DLD1 (cell line): ENCODE data around the gene IGFLR1.
"Not testable (repeated sequence)": the region's sequence is repeated elsewhere in the genome, so short reads cannot be mapped to it uniquely, and the experiment has no call there.

Experiments
- in situ Hi-C: cut with HindIII; loops from 2 replicates; pipeline ENCODE4 v1.10.0; 2017; ENCODE audit warnings: low sequenced_read_pairs

Gene IGFLR1

DNA sequence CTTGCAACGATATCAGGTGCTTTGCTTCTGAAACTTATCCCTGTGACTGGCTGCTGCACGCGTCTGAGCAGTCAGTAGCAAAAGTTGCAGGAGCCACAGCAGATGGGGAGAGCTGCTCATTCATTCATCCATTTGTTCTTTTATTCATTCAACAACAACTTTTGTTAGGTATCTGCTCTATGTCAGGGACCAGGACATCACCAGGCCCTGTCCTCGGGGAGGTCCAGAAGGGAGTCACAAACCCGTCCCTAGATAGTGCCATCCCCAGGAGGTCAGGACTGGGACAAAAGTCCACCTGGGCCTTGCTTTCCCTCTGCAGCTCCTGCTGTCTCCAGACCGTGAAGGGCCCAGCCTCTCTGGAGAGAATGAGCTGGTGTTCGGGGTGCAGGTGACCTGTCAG, 35.7 kb upstream of the IGFLR1 start:
- in situ Hi-C loops: no loop called here

DNA sequence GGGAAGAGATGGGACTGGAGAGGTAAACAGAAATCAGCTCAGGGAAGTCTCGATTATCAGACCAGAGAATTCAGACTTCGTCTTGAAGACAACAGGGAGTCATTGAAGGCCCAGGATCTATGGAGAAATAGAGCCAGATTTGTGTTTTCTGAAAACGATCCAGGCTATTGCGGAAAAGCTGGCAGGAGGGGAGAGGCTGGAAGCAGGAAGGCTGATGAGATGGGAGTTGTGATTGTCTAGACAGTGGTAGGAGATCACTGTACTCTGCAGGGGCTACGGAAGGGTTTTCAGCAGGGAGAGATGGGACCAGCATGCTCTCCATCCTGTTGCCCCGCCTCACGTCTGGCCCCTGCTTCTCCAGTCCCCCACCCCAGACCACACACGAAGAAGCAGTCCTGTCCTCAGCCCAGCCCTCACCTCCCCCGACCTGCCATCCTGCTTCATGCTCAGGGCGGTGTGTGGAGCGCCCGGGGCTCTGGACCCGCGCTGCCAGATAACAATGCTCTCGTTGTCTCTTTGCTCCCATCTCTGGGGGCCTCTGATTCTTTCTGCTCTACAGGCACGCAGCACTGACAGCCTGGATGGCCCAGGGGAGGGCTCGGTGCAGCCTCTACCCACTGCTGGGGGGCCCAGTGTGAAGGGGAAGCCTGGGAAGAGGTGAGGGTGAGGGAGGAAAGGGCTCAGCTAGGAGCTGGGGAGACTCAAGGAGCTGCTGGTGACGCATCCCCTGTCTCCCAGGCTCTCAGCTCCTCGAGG, 35.0 kb upstream of the IGFLR1 start:
- in situ Hi-C loops: no loop called here

DNA sequence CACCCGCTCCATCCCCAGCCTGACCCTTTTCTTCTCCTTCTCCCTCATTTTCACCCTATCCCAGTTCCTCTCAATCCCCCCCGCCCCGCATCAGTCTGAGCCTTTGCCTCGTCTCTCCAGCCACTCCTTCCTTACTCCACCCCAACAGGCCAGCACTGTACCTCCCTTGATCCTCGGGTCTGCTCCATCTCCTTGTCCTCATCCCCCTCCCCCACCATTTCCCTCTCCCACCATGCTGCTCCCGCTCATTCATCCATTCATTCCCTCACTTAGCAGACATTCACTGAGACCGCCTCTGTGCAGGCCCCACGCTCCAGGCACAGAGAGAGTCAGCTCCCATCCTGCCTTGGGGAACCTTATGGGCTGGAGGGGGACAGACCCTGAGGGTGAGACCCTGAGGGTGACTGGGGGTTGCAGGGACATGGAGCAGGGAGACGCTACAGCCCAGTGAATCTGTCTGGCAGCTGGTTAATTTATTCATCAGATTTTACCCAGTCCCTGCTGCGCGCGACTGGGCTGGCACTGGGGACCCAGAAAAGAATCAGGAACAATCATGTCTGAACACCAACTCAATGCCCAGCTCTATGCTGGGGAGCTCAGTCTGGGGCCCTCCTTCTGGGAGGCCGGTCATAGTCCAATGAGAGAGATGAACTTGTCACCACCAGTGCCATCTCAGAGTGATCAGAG, 34.0 kb upstream of the IGFLR1 start:
- in situ Hi-C loops: no loop called here

DNA sequence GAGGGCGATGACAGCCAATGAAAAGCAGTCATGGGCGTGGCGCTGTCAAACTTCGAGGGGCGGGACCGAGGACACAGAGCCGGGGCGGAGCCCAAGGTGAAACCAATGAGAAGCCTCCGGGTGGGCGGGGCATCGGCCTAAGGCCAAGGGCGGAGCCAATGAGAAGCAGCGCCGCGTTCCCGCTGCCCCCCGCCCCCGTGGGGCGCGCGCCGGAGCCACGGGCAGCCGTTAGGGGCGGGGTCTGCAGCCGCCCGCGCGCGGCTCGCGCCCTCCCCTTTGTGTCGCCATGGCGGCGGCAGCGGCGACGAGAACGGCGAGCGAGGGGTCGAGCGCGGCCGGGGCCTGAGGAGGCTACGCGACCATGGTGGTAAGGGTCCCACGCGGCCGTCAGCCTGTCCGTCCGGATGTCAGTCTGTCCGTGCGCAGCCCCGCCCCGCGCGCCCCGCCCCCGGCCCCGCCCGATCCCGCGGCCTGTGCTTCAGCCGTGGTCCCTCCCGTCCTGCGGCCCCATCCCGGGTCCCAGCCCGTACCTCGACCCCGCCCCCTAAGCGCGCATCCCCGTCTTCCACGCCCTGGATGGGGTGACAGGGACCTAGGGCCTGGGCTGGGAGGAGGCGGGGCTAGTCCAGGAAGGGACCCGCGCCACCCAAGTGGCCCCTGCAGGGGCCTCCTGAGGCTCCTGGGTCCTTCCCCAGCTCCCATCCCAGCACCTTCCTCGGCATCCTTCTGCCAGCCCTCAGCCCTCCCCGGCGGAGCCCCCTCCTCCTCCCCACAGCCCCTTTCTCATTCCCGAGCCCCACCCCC, 33.2 kb upstream of the IGFLR1 start, which contains the start of gene ARHGAP33:
Gene ARHGAP33 (plus strand): TSS at position 267 of the 804 bp plus-strand sequence. CDS start 95 bp downstream, at position 362.
- in situ Hi-C loops: no loop called here

DNA sequence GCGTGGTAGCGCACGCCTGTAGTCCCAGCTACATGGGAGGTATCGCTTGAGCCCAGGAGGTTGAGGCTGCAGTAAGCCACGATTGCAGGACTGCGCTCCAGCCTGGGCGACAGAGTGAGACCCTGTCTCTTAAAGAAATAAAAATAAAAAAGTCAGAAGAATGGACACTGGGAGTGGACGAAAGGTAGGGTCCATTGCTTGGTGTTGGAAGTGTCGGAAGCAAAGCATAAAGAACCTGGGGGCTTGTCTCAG, 32.7 kb upstream of the IGFLR1 start:
- in situ Hi-C loops: no loop called here

DNA sequence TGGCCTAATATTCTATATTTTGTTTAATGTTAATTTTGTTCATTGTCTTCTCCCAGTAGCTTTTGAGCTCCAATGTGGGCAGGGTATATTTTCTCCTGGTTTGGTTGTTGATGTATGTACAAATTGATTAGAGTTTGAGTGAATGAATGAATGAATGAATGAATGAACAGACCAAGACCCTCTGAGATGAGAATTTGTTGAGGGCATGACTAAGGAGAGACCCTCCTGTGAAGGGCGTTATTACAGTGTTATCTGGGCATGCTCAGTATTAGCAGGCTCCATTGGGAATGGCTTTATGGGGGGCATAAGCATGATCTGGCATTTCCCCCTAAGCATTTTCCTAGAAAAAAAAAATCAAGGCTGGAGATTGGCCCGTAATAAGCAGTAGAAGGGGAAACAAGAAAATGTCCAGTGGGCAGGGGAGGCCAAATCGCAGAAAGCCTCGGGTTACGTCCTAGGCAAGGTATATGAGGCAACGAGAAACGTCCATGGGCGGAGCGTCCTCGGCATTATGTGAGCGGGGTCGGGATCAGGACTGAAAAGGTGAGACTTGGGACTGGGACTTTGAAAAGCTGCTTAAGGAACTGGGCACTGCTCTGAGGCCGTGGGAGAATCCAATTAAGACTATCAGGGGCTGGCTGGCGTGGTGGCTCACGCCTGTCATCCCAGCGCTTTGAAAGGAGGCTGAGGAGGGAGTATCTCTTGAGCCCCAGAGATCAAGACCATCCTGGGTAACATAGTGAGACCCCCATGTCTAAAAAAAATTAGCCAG, 32.2 kb upstream of the IGFLR1 start:
- in situ Hi-C loops: no loop called here

DNA sequence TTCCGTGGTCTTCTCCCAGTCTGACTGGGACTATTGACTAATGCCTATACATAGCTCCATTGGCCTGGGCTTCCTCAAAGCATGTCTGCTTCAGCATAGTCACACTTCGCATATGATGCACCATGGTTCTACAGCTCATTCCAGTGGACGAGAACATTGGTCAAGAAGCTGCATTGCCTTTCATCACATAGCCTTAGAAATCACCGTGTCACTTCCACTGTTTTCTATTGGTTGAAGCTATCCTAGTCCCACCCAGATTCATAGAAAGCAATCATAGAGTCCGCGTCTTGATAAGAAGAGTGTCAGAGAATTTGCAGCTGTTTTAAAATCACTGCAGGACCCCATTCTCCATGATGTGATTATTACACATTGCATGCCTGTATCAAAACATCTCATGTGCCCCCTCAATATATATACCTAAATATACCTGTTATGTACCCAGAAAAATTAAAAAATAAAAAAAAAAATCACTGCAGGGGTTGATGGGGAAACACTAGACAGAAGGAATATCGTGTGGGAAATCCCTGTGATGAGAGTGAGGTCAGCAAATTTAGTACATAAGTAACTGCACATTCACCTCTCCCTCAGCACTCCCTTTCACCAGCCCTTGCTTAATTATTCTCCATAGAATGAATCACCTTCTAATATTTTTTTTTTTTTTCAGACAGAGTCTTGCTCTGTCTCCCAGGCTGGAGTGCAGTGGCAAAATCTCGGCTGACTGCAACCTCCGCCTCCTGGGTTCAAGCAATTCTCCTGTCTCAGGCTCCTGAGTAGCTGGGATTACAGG, 31.0 kb upstream of the IGFLR1 start:
- in situ Hi-C loops: no loop called here

DNA sequence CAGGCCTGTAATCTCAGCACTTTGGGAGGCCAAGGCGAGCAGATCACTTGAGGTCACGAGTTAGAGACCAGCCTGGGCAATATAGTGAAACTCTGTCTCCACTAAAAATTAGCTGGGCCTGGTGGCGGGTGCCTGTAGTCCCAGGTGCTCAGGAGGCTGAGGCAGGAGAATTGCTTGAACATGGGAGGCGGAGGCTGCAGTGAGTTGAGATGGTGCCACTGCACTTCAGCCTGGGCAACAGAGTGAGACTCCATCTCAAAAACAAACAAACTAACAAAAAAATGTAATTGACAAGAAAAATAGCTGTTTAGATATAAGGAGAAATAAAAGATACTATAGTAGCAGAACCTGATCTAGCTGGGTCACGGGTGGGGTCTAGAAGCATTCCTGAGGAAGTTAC, 30.1 kb upstream of the IGFLR1 start:
- in situ Hi-C loops: not testable (repeated sequence)

DNA sequence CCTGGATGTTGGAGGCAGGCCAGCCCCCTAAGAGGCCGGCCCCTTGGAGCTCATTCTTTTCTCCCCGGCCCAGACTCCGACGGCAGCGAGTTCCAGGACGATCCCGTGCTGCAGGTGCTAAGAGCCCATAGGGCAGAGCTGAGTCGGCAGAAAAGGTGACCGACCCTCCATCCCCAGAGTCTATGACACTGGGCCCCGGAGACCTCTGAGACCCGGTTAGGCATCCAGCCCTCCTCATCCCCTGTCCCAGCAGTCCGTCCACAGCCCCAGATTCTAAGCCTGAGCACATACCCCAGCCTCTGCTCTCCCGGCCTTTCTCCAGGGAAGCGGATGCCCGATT, 25.8 kb upstream of the IGFLR1 start:
- in situ Hi-C loops: no loop called here

DNA sequence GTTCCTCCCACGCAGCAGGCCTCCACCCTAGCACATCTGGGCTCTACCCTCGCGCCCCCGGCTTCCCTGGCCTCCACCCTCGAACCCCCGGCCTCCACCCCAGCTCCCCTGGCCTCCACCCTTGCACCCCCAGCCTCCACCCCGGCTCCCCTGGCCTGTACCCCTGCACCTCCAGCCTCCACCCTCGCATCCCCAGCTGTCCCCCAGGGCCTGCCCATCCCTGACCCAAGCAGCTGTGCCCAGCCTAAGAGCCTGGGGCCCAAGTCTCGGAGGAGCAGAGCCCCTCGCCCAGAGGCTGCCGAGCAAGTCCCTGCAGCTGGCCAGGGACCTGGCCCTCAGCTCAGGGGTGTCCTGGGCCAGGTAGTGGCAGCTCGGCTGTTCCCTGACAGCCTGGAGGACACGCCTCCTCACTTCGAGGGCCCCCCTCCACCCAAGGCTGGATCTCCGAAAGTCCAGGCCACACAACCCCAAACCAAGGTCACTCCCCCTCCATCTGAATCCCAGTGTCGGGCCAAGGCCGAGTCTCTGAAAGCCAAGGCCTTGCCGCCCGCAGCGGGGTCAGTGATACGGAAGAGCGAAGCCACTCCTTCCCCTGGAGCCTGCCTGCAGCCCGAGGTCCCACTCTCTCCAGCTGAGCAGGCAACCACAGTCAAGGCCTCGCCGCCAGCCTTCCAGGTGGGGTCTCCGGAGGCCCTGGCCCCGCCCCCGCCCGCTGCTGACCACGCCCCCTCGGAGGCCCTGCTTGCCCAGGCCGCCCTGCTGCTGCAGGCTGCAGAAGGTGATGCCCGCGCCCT, 25.2 kb upstream of the IGFLR1 start:
- in situ Hi-C loops: no loop called here

DNA sequence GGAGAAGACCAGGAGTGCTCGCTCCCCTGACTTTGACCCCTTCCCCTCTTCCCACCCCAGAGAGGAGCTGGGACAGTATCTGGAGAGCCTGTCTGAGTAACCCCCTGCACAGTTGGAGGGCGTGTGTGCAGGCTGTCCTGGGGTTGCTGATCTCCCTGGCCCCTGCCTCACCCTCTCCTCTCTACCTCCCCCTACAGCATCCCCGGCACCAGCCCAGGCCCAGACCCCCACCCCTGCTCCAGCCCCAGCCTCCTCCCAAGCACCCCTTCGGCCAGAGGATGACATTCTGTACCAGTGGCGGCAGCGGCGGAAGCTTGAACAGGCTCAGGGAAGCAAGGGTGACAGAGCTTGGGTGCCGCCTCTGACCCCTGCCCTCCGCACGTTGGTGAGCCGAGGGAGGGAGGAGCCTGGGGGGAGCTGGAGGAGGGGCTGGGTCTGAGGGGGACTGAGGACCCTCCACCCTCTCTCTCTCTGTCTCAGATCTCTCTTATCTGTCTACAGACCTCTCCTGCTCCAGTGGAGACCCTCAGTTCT, 24.4 kb upstream of the IGFLR1 start:
- in situ Hi-C loops: no loop called here

DNA sequence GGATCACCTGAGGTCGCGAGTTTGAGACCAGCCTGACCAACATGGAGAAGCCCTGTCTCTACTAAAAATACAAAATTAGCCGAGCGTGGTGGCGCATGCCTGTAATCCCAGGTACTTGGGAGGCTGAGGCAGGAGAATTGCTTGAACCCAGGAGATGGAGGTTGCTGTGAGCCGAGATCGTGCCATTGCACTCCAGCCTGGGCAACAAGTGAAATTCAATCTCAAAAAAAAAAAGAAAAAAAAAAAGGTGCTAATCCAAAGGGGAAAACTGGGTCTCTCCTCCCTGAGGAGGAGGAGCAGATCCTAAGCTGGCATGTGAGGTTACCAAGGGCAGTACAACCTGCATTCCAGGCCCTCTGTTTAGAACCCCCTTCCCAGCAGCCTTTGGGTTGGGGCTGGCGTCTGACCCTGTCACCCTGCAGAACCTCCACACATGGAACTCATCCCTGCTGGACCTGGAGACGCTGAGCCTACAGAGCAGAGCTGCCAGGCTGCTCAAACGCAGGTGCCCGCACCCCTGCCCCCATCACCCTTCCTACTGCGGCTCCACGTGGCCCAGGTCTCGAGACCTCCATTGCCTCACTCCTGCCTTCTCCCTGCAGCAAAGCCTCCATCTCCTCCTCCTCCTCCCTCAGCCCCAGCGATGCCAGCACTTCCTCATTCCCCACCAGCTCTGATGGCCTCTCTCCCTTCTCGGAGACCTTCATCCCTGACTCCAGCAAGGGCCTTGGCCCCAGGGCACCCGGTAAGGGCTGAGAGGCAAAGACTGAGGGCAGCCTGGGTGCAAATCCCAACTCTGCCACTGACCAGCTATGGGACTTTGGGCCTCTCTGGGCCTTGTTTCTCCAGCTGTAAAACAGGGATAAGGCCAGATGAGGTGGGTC, 22.4 kb upstream of the IGFLR1 start:
- in situ Hi-C loops: no loop called here

DNA sequence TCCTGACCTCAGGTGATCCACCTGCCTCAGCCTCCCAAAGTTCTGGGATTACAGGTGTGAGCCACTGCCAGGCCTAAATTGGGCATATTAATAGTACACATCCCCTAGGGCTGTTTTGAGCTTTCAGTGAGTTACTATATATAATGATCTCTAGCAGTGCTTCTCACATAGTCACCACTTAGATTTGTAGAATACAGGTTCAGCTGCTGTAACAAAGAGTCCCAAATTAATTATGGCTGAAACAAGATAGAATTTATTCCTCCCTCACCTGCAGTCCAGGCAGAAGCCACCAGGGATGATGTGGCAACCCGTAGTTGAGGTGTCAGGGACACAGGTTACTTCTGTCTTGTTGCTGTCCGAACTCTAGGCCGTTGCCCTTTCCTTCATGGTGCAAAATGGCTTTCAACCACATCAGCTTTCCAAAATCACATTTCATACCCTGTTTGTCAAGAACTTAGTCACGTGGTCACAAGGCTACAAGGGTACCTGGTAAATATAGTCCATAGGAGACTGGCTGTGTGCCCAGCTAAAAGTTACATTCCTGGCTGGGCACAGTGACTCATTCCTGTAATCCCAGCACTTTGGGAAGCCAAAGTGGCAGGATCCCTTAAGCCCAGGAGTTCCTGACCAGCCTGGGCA, 18.6 kb upstream of the IGFLR1 start:
- in situ Hi-C loops: no loop called here

DNA sequence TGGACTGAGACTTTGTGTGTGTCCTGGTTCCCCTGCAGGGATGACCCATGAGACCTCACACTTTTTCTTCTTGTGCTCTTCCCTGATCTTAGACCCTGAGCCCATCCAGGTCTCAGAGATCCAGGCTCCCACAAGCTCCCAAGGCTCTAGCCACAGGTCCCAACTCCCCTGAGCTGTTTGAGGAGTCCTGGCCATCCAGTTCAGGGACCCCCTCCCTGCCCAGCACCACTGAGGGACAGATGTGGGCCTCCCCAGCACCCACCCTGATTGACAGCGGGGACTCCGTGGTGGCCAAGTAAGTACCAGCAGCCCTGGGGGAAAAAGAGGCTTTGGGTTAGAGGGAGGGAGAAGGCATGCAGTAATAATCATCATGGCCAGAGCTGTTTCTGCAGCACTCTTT, 17.4 kb upstream of the IGFLR1 start:
- in situ Hi-C loops: no loop called here

DNA sequence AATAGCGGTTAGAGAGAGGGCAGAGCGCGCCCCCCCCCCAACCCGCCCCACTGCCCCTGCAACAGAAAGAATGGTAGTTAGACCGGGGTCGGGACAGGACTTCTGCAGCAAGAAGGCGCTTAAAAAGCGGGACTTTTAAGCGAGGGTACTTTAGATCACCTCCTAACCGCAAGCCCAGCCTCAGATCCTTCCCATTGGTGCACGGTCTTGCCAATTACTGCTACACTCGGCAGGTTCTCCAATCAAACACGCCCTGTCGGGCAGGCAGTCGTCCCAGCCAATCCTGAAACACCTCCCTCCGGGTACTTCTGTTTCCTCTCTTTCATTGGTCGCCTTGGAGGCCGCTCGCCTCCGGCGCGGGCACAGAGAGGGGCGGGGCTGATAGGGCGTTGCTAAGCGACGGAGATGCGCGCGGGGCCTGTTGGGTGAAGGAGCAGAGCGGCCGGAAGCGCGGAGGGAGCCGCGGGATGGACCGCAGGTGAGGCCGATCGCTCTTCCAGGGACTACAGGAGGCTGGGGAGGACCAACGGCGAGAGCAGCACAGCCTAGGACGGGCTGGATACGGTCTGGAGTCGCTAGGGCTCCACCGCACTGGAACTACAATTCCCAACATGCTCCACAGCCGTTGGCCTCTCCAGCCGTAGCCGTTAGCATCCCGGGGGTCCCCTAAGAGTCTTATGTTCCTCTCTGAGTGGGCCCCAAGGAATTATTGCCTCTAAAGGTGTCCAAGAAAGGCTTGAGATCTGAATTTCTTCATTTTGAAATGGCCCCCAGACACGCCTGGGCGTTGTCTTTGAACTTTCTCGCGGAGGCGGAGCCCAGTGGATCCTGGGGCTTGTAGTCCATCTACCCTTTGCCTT, 15.7 kb upstream of the IGFLR1 start, which contains the start of gene PROSER3:
Gene PROSER3 (plus strand): TSS at position 428 of the 860 bp plus-strand sequence. CDS start 40 bp downstream, at position 468.
- in situ Hi-C loops: no loop called here

DNA sequence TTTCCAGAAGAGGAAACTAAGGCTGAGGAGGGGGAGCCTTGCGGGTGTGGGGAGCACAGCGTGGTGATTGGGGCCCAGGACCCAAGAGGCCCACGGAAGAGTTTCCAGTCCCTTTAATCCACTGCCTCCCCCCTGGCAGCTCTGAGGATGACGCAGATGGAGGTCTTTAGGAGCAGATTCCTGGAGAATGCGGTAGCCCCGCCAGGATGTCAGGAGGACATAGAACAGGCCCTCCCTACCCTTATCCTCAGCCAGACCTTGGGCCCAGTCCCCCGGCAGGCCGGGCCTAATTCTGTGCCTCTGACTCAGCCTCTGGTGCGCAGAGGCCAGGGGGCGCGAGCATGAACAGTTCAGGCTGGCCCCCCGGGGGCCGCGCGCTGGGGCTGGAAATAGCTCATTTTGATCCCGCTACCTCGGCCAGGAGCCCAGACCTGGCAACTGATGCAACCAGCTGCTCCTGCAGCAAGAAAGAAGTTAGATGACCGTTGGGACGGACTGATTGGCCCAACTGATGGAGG, 15.0 kb upstream of the IGFLR1 start:
- in situ Hi-C loops: no loop called here
